Jurkat, Clone E6-1 (cell line): Measurements from ENCODE around the gene CDK14.

Experiments
- DNase-seq: peaks from one replicate; pipeline ENCODE4 v3.0.0-alpha.2; 2011; ENCODE audit warnings: low read depth, low spot score
- H3K4me3 ChIP-seq: 2 replicates; pipeline ENCODE4 v1.5.1; 2011; ENCODE audit warnings: mild to moderate bottlenecking, low read length, control low read depth, moderate library complexity

CDK14 gene

GRCh38 chr7:91128683-91129348, 532.7 kb downstream of the CDK14 start:
- H3K4me3 ChIP-seq = no peak overlapping the region
- no peak for DNase-seq

- no peak overlapping the region for H3K4me3 ChIP-seq
- no peak for DNase-seq
Measured at GRCh38 chr7:91135300-91135699, 539.2 kb downstream of the CDK14 start.

GRCh38 chr7:91135703-91136430, 539.7 kb downstream of the CDK14 start:
- DNase-seq = no peak
- H3K4me3 ChIP-seq = no peak overlapping the region

- no peak overlapping the region for H3K4me3 ChIP-seq
- no peak for DNase-seq
Measured at GRCh38 chr7:91137153-91137787, 541.1 kb downstream of the CDK14 start.

DNA sequence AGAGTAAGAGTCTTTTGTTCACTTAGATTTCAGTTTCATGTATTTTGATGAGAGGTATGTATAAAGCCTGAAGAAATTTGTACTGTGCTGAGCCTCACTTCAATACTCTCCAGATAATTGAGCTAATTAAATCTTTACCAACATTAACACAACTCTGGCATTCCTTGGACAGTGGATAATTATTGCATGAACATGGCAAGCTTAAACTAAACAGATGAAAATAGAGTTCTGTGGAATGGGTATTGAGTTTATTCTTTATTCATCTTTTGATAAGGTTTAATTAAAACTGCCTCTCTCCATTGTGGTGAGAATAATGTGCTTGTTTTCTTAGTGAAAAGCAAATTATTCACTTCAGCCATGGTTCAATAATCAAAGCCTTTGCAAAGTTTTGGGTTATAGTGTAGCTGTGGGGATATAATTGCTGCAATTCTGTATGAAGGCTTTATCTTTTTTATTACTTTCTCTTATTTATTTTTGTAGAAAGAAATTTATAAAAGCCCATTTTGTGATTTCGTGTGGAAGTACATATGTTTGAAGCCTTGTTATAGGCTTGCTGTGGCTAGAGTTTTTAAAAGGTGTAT, 541.8 kb downstream of the CDK14 start:
- DNase-seq = no peak
- H3K4me3 ChIP-seq = no peak overlapping the region

DNA sequence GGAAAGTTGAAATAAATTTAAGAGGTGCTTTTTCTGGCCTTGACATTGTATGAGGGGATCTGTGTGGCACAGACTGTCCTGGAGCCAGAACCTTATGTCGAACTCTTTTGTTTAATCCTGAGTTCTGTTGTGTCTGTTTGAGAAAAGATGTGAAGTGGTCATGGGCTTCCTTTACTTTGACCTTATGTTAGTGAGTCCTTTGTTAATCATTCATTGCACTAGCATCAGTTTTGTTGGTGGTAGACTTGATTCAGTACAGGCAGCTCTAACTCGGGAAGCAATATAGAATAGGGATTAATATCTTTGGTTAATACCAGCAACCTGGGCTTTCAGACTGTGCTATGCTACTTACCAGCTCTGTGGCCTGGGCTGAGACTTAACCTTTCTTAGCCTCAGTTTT, 544.2 kb downstream of the CDK14 start:
- DNase-seq = no peak

DNA sequence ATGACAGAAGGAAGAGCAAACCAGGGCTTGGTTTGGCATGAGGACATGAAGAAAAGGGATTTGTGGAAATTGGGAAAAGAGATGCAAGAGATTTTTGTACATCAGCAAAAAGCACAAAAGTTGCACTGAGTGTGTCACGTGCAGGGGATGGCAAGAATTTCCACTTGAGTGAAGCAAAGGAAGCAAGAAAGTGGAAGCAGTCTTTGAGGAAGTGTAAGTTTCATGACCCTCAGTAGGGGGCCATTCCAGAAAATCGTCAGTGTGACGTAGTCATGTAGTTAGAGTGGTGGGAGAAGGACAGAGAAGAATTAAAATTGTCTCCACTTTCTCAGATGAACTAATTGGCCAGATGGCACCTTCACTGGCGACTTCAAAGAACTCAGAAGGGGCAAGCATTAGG, 544.9 kb downstream of the CDK14 start:
- no peak overlapping the region for H3K4me3 ChIP-seq
- no peak for DNase-seq

More for the DNA sequence above, 544.2 kb downstream of the CDK14 start:
- no peak overlapping the region for H3K4me3 ChIP-seq

DNA sequence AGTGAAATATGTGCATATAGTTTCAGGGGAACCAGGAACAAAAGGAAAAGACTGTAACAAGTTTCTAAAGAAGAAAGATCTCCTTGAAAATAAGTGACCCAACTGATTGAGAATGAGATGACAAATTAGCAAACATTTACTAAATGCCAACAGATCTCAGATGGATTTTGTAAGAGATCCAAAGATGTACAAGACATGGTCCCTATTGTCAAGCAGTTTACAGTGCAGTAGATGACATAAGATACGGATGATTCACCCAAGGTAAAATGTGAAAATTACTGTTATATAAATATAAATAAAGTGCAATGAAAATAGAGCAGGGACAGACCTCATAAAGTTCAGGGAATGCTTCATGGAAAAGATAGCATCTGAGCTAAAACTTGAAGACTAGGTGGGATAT, 546.6 kb downstream of the CDK14 start:
- no peak overlapping the region for H3K4me3 ChIP-seq
- DNase-seq = no peak

DNA sequence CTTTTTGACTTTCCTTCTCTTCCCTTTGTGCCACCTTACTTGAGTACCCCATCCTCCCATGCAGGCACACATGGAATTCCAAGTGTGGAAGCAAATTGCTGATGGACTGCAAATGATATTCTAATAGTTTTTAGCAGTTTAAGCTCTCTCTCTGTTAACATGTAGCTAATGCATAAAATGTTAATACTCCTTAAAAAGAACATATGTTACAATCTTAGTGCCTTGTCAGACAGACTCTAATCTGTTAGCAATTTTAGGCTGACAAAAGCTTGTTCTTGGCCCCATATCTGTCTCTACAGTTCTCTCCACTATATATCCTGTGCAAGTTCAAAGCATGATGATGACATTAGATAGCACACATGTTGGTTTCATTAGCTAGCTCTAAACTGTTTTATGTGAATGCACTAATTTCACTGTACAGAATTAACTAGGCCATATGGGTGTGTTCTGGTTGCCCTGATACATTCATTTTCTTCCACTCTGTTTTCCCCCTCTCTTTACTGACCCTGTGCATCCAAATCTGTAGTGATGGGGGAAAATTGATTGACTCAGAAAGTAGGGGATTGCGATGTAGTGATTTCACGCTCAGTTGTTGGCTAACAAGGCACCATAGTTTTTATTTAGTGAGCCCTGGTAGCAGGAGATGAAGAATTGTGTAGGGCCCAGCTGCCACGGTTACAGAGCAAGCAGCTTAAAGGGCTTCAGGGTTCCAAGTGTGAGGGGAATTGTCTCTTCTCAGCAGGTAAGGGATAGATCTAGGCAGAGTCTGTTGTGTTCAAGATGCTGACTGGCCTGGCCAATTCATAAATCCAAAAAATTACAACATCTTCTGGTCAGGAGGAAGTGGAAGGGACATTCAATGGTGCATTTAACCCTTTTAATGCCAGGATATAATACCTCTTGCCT, 553.5 kb downstream of the CDK14 start:
- H3K4me3 ChIP-seq = no peak overlapping the region
- no peak for DNase-seq

GRCh38 chr7:91151916-91152315, 555.8 kb downstream of the CDK14 start:
- DNase-seq = no peak
- H3K4me3 ChIP-seq = no peak overlapping the region

- no peak overlapping the region for H3K4me3 ChIP-seq
- DNase-seq = no peak
Measured at GRCh38 chr7:91156316-91157185, 560.4 kb downstream of the CDK14 start.

GRCh38 chr7:91157579-91158320, 561.6 kb downstream of the CDK14 start:
- DNase-seq = no peak
- no peak overlapping the region for H3K4me3 ChIP-seq

DNA sequence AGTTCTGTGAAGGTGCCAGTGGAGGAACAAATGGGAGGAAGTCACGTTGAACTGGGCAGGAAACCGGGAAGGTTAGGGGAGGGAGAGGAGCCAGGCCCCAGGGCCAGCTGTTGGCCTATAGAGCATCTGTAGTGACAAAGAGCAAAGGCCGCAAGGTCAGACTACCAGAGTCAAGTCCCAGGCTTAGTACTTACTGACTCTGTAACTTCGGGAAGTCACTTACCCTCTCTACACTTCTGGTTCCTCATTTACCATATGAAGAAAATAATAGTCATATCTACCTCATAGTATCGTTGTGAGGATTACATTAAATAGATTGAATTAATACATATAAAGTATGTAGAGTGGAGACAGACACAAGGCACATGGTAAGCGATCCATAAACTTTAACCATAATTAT, 566.3 kb downstream of the CDK14 start:
- H3K4me3 ChIP-seq = no peak overlapping the region
- no peak for DNase-seq

DNA sequence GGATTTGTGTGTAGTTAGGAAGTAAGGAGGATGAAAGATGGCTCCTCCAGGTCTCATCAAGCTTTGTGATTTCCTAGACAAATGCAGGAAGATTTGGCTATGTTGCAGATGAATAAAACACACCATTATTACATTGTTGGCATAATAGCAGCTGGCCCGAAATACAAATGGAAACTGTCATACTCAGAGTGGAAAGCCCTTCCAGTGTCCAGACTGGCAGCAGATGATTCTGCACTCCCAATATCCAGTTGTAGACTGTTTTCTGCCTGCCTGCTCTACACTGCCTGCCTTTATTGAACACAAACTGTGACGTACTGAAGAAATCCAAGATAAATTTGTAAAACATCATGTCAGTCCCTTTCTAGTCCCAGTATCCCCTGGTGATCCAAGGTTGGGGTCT, 568.4 kb downstream of the CDK14 start:
- no peak overlapping the region for H3K4me3 ChIP-seq
- no peak for DNase-seq

- DNase-seq = no peak
- no peak overlapping the region for H3K4me3 ChIP-seq
Measured at GRCh38 chr7:91165006-91165845, 569.1 kb downstream of the CDK14 start.

GRCh38 chr7:91165846-91166230, 569.7 kb downstream of the CDK14 start:
- DNase-seq = no peak
- H3K4me3 ChIP-seq = no peak overlapping the region
